Epidermal melanocyte (primary cell): ENCODE measurements around the gene RHAG.
"Not testable (repeated sequence)": the region's sequence is repeated elsewhere in the genome, so short reads cannot be mapped to it uniquely, and the experiment has no call there.

Experiments used
- DNase-seq: peaks from one replicate; pipeline ENCODE4 v3.0.0; 2011; ENCODE audit warnings: low spot score; ENCODE audit not compliant: insufficient read length

The RHAG gene

GRCh38 chr6:49635978-49636712 is 494 bp downstream of the RHAG start:
- no peak for DNase-seq

- DNase-seq = no peak
Measured at GRCh38 chr6:49635480-49635879, 1.2 kb downstream of the RHAG start.

DNA sequence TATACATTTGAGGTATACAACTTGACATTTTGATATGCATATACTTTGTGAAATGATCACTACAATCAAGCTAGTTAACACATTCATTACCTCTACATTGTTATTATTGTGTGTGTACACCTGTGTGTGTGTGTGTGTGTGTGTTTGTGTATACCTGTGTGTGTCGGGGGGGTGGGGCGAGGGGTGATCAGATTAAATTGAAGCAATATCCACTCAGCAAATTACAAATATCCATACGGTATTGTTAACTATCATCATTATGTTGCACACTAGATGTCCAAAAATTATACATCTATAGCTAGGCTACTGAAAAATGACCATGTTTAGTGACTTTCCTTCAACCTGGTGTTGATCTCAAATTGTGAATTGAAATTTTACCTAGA is 1.8 kb downstream of the RHAG start:
- DNase-seq = no peak

GRCh38 chr6:49634092-49634835 is 2.4 kb downstream of the RHAG start:
- DNase-seq = no peak

DNA sequence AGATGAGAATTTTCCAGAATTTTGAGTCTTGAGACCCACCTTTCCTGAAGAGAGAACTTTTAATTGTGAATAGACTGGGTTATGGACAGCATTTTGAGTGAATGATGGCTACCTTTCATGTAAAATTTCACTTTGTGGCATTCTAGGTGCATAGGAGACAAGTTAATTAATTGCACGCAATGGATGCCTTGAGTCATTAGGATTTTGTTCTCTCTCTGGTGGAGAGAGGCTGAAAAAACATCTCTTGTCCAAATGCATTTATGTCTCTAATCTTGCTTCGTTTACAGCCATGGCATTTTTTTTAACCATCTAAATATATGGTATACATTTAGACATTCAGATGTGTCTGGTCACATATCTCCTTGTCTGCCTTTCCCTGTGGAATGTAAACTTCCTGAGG is 3.1 kb downstream of the RHAG start:
- no peak for DNase-seq

DNA sequence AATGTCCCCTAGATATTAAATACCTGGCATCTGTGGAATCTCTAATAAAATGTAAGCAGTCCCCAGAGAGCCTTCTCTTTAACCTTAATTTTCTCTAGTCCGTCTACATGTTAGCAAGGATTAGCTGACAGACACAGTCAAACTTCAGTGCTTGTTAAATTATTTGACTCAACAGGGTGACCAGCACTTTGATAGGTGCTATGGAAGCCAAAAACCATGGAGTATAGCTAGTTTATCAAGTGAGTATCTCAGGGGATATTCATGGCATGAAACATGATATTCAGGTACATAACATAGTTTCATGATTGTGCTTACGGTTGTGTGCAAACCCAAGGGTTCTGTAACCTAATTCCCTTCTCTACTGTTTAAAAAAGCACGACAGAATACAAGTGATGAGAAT is 3.9 kb downstream of the RHAG start:
- DNase-seq = no peak

- DNase-seq = not testable (repeated sequence)
Measured at GRCh38 chr6:49629485-49630088, 7.1 kb downstream of the RHAG start.

DNA sequence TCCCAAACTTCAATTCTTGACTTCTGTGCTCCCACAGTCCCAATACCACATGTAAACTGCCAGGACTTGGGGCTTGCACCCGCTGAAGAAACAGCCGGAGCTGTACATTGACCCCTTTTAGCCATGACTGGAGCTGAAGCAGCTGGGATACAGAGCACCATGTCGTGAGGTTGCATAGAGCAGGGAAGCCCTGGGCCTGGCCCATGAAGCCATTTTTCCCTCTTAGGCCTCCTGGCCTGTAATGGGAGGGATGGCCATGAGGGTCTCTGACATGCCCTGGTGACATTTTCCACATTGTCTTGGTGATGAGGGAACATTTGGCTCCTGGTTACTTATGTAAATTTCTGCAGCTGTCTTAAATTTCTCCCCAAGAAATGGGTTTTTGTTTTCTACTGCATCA is 9.8 kb downstream of the RHAG start:
- DNase-seq = no peak

DNA sequence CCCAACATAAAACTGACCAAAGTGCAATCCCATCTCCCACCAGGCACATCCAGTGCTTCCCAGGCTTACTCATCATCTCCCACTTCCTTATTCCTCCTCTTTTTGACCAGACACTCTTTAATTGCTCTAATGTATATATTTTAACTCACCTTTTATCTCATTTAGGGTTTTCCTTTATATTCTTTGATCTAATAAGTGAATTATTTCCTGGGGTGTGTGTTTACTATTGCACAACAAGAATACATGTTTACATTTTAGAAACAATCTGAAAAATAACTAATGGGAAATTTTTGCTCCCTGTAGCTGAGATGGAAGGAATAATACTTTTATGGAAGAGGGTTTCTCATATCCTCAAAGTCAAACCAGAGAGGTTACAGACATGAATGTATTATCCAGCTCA is 18.4 kb downstream of the RHAG start:
- DNase-seq = no peak

DNA sequence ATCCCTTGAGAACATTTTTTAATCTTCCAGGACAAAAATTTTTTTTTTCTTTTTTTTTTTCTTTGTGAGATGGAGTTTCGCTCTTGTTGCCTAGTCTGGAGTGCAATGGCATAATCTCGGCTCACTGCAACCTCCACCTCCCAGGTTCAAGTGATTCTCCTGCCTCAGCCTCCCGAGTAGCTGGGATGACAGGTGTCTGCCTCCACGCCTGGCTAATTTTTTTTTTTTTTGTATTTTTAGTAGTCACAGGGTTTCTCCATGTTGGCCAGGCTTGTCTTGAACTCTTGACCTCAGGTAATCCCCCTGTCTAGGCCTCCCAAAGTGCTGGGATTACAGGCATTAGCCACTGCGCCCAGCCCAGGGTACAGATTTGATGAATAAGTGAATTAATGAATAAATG is 22.5 kb downstream of the RHAG start:
- not testable (repeated sequence) for DNase-seq

DNA sequence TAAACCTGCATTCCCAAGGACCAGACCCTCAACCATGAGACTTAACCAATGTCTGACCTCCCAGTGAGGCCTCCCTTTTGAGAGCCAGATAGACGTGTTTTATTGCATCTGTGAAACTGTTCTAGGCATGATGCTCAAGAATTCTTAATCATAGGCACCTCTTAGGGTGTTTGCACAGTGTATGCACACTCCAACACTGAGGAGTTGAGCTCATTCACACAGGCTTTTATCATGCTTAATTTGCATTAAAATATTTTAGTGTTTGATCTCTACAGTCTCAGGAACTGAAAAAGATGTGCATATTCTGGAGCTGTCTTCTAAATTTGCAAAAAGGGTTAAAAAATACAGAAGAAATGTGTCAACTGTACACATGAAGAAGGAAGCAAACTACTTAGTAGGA is 27.4 kb downstream of the RHAG start:
- no peak for DNase-seq

GRCh38 chr6:49608275-49608674 is 28.4 kb downstream of the RHAG start:
- DNase-seq = not testable (repeated sequence)

GRCh38 chr6:49607391-49607982 is 29.2 kb downstream of the RHAG start:
- DNase-seq = no peak

- DNase-seq = peak; percentile 79
Measured at GRCh38 chr6:49606721-49607390, 29.8 kb downstream of the RHAG start.

- not testable (repeated sequence) for DNase-seq
Measured at GRCh38 chr6:49604080-49604479, 32.6 kb downstream of the RHAG start.

DNA sequence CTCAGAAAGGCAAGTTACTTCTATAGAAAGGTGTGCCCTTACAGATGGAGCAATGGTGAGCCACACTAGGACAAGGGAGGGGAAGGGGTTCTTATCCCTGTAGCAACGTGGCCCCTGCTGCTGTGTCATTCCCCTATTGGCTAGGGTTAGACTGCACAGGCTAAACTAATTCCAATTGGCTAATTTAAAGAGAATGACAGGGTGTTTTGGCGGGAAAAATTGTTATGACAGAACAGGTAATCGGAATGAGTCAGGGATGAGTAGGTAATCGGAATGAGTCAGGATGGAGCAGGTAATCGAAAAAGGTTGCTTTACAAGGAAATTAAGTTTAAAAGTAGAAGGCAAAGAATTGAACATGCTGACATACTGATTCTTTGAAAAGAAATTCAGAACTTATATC is 49.4 kb downstream of the RHAG start:
- DNase-seq = not testable (repeated sequence)

GRCh38 chr6:49582529-49582928 is 54.1 kb downstream of the RHAG start:
- no peak for DNase-seq

DNA sequence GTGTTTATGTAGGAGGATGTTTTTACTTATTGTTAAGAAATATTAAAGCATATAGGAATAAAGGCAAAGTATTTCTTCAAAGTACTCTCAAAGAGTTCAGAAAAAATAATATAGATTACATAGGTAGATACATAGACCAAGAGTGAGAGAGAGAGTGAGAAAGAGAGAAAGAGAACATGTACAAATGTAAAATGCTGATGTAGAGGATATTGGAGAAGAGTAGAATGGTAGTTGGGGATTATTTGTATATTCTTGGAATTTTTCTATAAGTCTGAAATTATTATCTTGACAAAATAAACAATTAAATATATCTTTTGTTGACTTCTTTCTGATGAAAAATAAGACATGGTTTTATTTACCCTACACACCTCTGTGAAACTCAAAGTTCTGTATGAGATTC is 57.0 kb downstream of the RHAG start:
- DNase-seq = no peak

GRCh38 chr6:49576618-49577017 is 60.0 kb downstream of the RHAG start:
- DNase-seq = no peak

GRCh38 chr6:49570474-49571079 is 66.1 kb downstream of the RHAG start:
- no peak for DNase-seq

GRCh38 chr6:49565855-49566254 is 70.8 kb downstream of the RHAG start:
- DNase-seq = no peak
